Measurements from ENCODE around the gene ST8SIA4. TPM values are rescaled to one million over a fixed set of nuclear protein-coding genes. Genes with fewer than 3 reads are reported as not detected.

Gene ST8SIA4
- total and polyA plus RNA-seq, 5 donors from 2014 or later = 18.8 to 55.2 (median 29.5) TPM

DNA sequence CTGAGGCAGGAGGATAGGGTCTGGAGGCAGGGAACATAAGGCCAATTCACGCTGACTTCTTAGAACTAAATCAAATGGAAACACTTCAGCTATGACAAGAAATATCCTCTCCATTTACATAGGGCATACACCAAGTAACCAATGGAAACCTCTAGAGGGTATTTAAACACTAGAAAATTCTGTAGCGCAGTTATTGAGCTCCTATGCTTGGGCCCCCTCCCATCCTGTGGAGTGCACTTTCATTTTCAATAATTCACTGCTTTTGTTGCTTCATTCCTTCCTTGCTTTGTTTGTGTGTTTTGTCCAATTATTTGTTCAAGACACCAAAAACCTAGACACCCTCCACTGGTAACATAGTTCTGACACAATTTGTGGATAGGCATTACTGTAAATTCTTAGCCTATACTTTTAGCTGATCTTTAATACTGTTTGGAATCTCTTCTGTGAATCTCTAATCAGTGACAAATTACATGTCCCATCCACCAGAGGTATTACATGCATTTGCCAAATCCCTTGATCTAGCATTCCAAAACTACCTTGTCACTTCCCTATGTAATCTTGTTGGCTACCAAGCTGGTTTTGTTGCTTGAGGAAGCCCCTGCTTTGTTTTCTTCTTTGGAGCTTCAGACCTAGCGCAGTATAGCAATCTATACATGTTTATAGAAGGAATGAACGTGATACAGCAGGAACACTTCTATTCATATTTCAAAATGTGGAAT is 61.6 kb downstream of the ST8SIA4 start:
- Histone ChIP-seq H3K27me3 (ENCODE audit: control insufficient read depth, insufficient read depth, low read length) (no peaks in the 10 kb centered on the region), H3K4me1 (ENCODE audit: control insufficient read depth, insufficient read depth, low read length, poor library complexity, severe bottlenecking) (peaks cover 42% of the 10 kb centered on the region), H3K4me3 (ENCODE audit: low read depth, low read length) (peak overlapping the region; percentile 77), H3K27ac (ENCODE audit: insufficient read depth, low read length, poor library complexity, severe bottlenecking) (peak overlapping the region; percentile 59), H3K9me3 (ENCODE audit: control insufficient read depth in 2 of 2, low read length in 2 of 2) (no peaks in the 10 kb centered on the region), H3K36me3 (ENCODE audit: control insufficient read depth, insufficient read depth, low read length) (peaks cover 10% of the 10 kb centered on the region)
- Mint-ChIP-seq H3K4me3 (peak overlapping the region; percentile 43 to 85 (median 76)), H3K27me3 (no peaks in the 10 kb centered on the region), H3K4me1 (peaks cover 35 to 76% (median 65%) of the 10 kb centered on the region in 4 donors), H3K36me3 (peaks cover 18% of the 10 kb centered on the region), H3K27ac (peak overlapping the region; percentile 9 to 93 (median 70)), H3K9me3 (peaks cover 0 to 2% (median 0%) of the 10 kb centered on the region in 7 donors)
- ATAC-seq (ENCODE audit: low read depth in 2 of 2) = peak in 1 of 2 donors; percentile 38
- DNase-seq = peak in 2 of 3 donors; percentile 8 to 44

DNA sequence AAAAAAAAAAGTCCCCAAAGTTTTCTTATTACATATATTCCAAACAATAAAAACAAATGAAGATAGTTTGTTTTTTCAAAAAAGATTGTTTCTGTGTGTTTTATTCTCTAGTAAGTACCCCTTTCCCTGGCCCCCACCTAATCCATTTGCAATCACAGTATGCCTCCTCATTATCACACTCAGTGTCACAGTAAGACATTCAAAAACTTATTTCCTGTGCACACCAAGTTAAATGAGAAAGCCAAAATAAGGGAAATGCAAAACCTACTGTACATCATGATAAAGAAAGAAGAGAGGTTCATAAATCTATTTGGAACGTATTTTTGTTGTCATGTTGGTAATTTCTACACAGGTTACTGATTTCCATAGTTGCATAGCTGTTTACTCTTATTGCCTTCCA is 62.3 kb downstream of the ST8SIA4 start:
- H3K9me3 Mint-ChIP-seq = peaks cover 0 to 2% (median 0%) of the 10 kb centered on the region in 7 donors
- peak overlapping the region; percentile 9 to 93 (median 70) for H3K27ac Mint-ChIP-seq
- H3K4me1 Mint-ChIP-seq = peaks cover 34 to 76% (median 66%) of the 10 kb centered on the region in 4 donors
- Histone ChIP-seq H3K4me1 (ENCODE audit: control insufficient read depth, insufficient read depth, low read length, poor library complexity, severe bottlenecking) (peaks cover 42% of the 10 kb centered on the region), H3K27me3 (ENCODE audit: control insufficient read depth, insufficient read depth, low read length) (no peaks in the 10 kb centered on the region), H3K9me3 (ENCODE audit: control insufficient read depth in 2 of 2, low read length in 2 of 2) (no peaks in the 10 kb centered on the region), H3K36me3 (ENCODE audit: control insufficient read depth, insufficient read depth, low read length) (peaks cover 9% of the 10 kb centered on the region), H3K4me3 (ENCODE audit: low read depth, low read length) (peak overlapping the region; percentile 77), H3K27ac (ENCODE audit: insufficient read depth, low read length, poor library complexity, severe bottlenecking) (peak overlapping the region; percentile 59)
- H3K4me3 Mint-ChIP-seq = peak overlapping the region; percentile 43 to 85 (median 76)
- H3K36me3 Mint-ChIP-seq = peaks cover 20% of the 10 kb centered on the region
- ATAC-seq (ENCODE audit: low read depth in 2 of 2) (no peak), DNase-seq (peak in 1 of 3 donors; percentile 41)
- H3K27me3 Mint-ChIP-seq = no peaks in the 10 kb centered on the region

DNA sequence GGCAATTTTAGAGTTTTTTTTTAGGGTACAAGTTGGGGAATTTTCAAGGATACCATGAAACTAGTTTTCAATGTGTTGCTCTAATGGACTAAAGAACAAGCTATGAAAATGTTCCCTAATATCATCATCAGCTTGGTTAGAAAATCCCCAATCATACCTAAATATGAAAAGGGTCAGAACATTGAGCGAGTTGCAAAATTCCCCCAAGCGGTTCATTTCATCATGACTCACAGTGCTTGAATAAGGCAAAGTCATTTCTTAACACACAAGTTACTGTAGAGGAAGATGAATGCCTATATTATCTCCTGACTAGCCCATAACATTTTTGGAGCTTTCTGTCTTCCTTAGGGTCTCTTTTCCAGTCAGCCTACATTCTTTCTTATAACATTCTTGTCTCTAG is 62.7 kb downstream of the ST8SIA4 start:
- H3K36me3 ChIP-seq (ENCODE audit: control insufficient read depth, insufficient read depth, low read length) = peaks cover 9% of the 10 kb centered on the region
- no peaks in the 10 kb centered on the region for H3K27me3 Mint-ChIP-seq
- H3K4me3 ChIP-seq (ENCODE audit: low read depth, low read length) = peak overlapping the region; percentile 77
- ATAC-seq (ENCODE audit: low read depth in 2 of 2) (peak; percentile 61 to 62), DNase-seq (peak in 2 of 3 donors; percentile 5 to 50)
- peak overlapping the region; percentile 64 for H3K27ac ChIP-seq (ENCODE audit: insufficient read depth, low read length, poor library complexity, severe bottlenecking)
- H3K9me3 Mint-ChIP-seq = peaks cover 0 to 2% (median 0%) of the 10 kb centered on the region in 7 donors
- peak overlapping the region; percentile 9 to 93 (median 70) for H3K27ac Mint-ChIP-seq
- peaks cover 36 to 78% (median 70%) of the 10 kb centered on the region in 4 donors for H3K4me1 Mint-ChIP-seq
- peaks cover 42% of the 10 kb centered on the region for H3K4me1 ChIP-seq (ENCODE audit: control insufficient read depth, insufficient read depth, low read length, poor library complexity, severe bottlenecking)
- H3K27me3 ChIP-seq (ENCODE audit: control insufficient read depth, insufficient read depth, low read length) = no peaks in the 10 kb centered on the region
- peaks cover 23% of the 10 kb centered on the region for H3K36me3 Mint-ChIP-seq
- peak overlapping the region in 3 of 4 donors; percentile 43 to 85 (median 84) for H3K4me3 Mint-ChIP-seq
- no peaks in the 10 kb centered on the region for H3K9me3 ChIP-seq (ENCODE audit: control insufficient read depth in 2 of 2, low read length in 2 of 2)

DNA sequence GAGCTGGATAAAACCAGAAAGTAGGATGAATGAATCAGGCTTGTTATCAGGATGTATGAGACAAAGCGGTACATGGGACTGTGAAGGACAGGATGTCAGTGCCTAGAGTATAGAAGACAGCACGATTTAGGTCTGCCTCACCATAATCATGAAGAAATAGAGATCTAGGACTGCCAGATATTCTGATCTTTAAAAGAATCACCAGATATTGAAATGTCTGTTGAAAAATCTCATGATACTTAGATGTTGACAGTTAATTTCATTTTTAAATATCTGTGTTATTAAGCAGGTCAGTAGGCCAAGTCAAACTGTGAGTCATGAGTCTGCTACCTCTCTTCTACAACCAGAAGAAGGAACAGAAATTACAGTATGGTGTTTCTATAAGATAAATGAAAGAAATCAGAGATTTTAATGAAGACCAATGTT is 65.0 kb downstream of the ST8SIA4 start:
- Histone ChIP-seq H3K27me3 (ENCODE audit: control insufficient read depth, insufficient read depth, low read length) (no peaks in the 10 kb centered on the region), H3K4me1 (ENCODE audit: control insufficient read depth, insufficient read depth, low read length, poor library complexity, severe bottlenecking) (peaks cover 42% of the 10 kb centered on the region), H3K27ac (ENCODE audit: insufficient read depth, low read length, poor library complexity, severe bottlenecking) (peak overlapping the region; percentile 28), H3K4me3 (ENCODE audit: low read depth, low read length) (peak overlapping the region; percentile 8), H3K9me3 (ENCODE audit: control insufficient read depth in 2 of 2, low read length in 2 of 2) (no peaks in the 10 kb centered on the region), H3K36me3 (ENCODE audit: control insufficient read depth, insufficient read depth, low read length) (peaks cover 2% of the 10 kb centered on the region)
- ATAC-seq (ENCODE audit: low read depth in 2 of 2) (peak; percentile 49 to 69), DNase-seq (peak in 1 of 3 donors; percentile 24)
- no peaks in the 10 kb centered on the region for H3K9me3 Mint-ChIP-seq
- H3K27ac Mint-ChIP-seq = peak overlapping the region; percentile 1 to 78 (median 68)
- H3K4me3 Mint-ChIP-seq = peak overlapping the region; percentile 4 to 52 (median 21)
- H3K4me1 Mint-ChIP-seq = peaks cover 36 to 67% (median 57%) of the 10 kb centered on the region in 4 donors
- H3K27me3 Mint-ChIP-seq = no peaks in the 10 kb centered on the region
- H3K36me3 Mint-ChIP-seq = peaks cover 23% of the 10 kb centered on the region

DNA sequence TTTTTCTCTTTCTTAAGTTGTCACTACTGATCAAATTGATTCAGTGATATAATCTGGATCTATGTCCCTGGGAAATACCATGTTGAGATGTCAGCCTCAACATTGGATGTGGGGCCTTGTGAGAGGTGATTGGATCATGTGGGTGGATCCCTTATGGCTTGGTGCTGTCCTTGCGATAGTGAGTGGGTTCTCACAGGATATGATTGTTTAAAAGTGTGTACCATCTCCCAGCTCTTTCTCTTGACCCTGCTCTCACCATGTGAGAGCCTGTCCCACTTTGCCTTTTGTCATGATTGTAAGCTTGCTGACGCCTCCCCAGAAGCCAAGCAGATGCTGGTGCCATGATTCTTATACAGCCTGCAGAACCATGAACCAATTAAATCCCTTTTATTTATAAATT is 68.6 kb downstream of the ST8SIA4 start:
- H3K9me3 ChIP-seq (ENCODE audit: control insufficient read depth in 2 of 2, low read length in 2 of 2) = no peaks in the 10 kb centered on the region
- H3K27ac ChIP-seq (ENCODE audit: insufficient read depth, low read length, poor library complexity, severe bottlenecking) = no peak overlapping the region
- no peaks in the 10 kb centered on the region for H3K27me3 Mint-ChIP-seq
- peaks cover 31% of the 10 kb centered on the region for H3K36me3 Mint-ChIP-seq
- no peak overlapping the region for H3K4me3 Mint-ChIP-seq
- peaks cover 2% of the 10 kb centered on the region for H3K36me3 ChIP-seq (ENCODE audit: control insufficient read depth, insufficient read depth, low read length)
- H3K9me3 Mint-ChIP-seq = no peaks in the 10 kb centered on the region
- ATAC-seq (ENCODE audit: low read depth in 2 of 2) = no peak
- H3K27ac Mint-ChIP-seq = no peak overlapping the region
- peaks cover 17% of the 10 kb centered on the region for H3K4me1 ChIP-seq (ENCODE audit: control insufficient read depth, insufficient read depth, low read length, poor library complexity, severe bottlenecking)
- DNase-seq = no peak
- no peak overlapping the region for H3K4me3 ChIP-seq (ENCODE audit: low read depth, low read length)
- H3K27me3 ChIP-seq (ENCODE audit: control insufficient read depth, insufficient read depth, low read length) = no peaks in the 10 kb centered on the region
- H3K4me1 Mint-ChIP-seq = peaks cover 31 to 55% (median 49%) of the 10 kb centered on the region in 4 donors

DNA sequence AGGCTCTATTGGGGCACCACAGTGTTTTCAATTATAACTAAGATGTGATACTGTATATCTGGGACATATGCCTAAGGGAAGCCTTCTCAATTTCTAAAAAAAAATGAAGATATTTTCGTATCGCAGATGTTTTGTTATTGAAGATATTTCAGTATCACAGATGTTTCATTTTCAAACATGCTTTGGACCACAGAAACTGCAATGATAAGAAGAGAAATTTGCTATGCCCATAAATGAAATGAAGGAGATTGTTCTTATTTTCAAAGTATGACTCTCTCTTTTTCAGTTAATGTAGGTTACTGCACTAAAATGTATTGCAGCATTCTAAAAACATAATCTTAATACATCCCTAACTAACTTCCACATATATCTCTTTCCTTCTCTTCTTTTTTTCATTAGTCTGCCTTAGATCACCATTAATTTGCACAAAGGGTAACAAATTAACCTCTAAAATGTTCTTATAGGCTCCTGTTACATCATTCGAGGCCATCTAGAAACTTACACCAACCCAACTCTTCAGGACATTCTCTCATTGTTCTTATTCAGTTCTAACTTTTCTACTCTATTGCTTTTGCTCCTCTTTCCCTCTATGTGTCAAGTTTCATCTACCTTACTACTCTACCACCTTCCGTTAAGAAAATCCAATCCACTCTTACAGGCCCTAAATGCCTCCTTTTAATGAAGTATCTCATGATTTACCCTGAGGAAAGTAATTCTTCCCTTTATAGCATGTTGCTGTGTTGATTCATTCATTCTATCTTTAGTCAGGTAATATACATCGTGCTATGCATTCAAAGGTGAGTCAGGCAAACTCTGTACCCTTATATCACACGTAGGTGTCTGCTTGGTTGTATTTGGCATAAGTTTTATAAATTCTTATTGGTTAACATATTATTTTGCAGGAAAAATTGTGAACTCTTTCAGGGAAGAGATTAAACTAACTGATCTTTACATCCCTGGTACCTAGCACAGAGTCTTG is 70.5 kb downstream of the ST8SIA4 start:
- H3K27me3 Mint-ChIP-seq = no peaks in the 10 kb centered on the region
- H3K27ac ChIP-seq (ENCODE audit: insufficient read depth, low read length, poor library complexity, severe bottlenecking) = no peak overlapping the region
- H3K4me3 ChIP-seq (ENCODE audit: low read depth, low read length) = peak overlapping the region; percentile 1
- peaks cover 11% of the 10 kb centered on the region for H3K4me1 ChIP-seq (ENCODE audit: control insufficient read depth, insufficient read depth, low read length, poor library complexity, severe bottlenecking)
- no peak for ATAC-seq (ENCODE audit: low read depth in 2 of 2)
- peaks cover 2% of the 10 kb centered on the region for H3K36me3 ChIP-seq (ENCODE audit: control insufficient read depth, insufficient read depth, low read length)
- peaks cover 28% of the 10 kb centered on the region for H3K36me3 Mint-ChIP-seq
- H3K27ac Mint-ChIP-seq = peak overlapping the region in 2 of 3 donors; percentile 34 to 64
- H3K9me3 ChIP-seq (ENCODE audit: control insufficient read depth in 2 of 2, low read length in 2 of 2) = no peaks in the 10 kb centered on the region
- no peak for DNase-seq
- peaks cover 29 to 59% (median 53%) of the 10 kb centered on the region in 4 donors for H3K4me1 Mint-ChIP-seq
- no peaks in the 10 kb centered on the region for H3K9me3 Mint-ChIP-seq
- H3K4me3 Mint-ChIP-seq = no peak overlapping the region
- no peaks in the 10 kb centered on the region for H3K27me3 ChIP-seq (ENCODE audit: control insufficient read depth, insufficient read depth, low read length)

DNA sequence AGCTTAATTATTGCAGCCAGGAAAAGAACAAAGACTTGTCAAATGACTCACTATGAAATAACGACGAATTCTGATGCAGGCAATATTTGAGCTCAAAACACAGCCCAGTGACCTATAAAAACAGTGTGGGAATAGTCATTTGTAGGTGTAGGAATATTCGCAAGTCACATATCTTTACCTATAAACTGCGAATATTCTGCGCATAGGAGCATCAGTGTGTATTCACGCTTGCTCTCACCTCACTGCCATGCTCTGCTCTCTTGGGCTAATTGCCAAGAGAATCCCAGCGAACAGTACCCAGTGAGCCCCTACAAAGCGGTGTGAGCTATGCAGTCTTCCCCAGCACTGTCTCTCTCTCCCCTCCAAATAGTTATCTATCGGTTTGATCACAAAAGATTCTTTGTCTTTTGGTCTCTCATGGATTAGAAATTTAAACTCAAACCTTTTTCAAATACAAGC is 74.2 kb downstream of the ST8SIA4 start:
- peaks cover 27 to 53% (median 48%) of the 10 kb centered on the region in 4 donors for H3K4me1 Mint-ChIP-seq
- Histone ChIP-seq H3K9me3 (ENCODE audit: control insufficient read depth in 2 of 2, low read length in 2 of 2) (no peaks in the 10 kb centered on the region), H3K4me3 (ENCODE audit: low read depth, low read length) (no peak overlapping the region), H3K36me3 (ENCODE audit: control insufficient read depth, insufficient read depth, low read length) (no peaks in the 10 kb centered on the region), H3K4me1 (ENCODE audit: control insufficient read depth, insufficient read depth, low read length, poor library complexity, severe bottlenecking) (peaks cover 12% of the 10 kb centered on the region), H3K27me3 (ENCODE audit: control insufficient read depth, insufficient read depth, low read length) (no peaks in the 10 kb centered on the region), H3K27ac (ENCODE audit: insufficient read depth, low read length, poor library complexity, severe bottlenecking) (no peak overlapping the region)
- H3K9me3 Mint-ChIP-seq = no peaks in the 10 kb centered on the region
- DNase-seq = no peak
- H3K36me3 Mint-ChIP-seq = peaks cover 17% of the 10 kb centered on the region
- no peaks in the 10 kb centered on the region for H3K27me3 Mint-ChIP-seq
- peak overlapping the region in 2 of 4 donors; percentile 13 to 28 for H3K4me3 Mint-ChIP-seq
- no peak for ATAC-seq (ENCODE audit: low read depth in 2 of 2)
- no peak overlapping the region for H3K27ac Mint-ChIP-seq
